HepG2 (cell line): ENCODE data around the gene BRD2. TPM values are rescaled to one million over a fixed set of nuclear protein-coding genes. Genes with fewer than 3 reads are reported as not detected.

ENCODE experiments used
- AGO2 ChIP-seq: fragments of 200-400 bp; formaldehyde crosslinking; optimal IDR thresholded peaks from 2 replicates; pipeline ENCODE3; 2017; ENCODE audit warnings: mild to moderate bottlenecking, low read depth, low read length, moderate library complexity
- BORCS8-MEF2B ChIP-seq: sonication (generic); formaldehyde crosslinking; IDR thresholded peaks from 2 replicates; pipeline ENCODE4 v1.8.0; 2022; ENCODE audit warnings: mild to moderate bottlenecking, missing genetic modification reagents
- EHMT2 ChIP-seq: fragments of 200-600 bp; sonication (generic); IDR thresholded peaks from 2 replicates; pipeline ENCODE4 v1.7.0; 2017; ENCODE audit warnings: antibody characterized with exemption, low read depth, low read length, borderline replicate concordance
- GABPB1 ChIP-seq: IDR thresholded peaks from 2 replicates; pipeline ENCODE4 v1.6.1; 2016; ENCODE audit warnings: mild to moderate bottlenecking, missing genetic modification reagents, moderate library complexity, missing compliant biosample characterization
- ZNF33B ChIP-seq: sonication (generic); formaldehyde crosslinking; IDR thresholded peaks from 2 replicates; pipeline ENCODE4 v1.5.1; 2020; ENCODE audit warnings: mild to moderate bottlenecking, missing genetic modification reagents
- ZNF567 ChIP-seq: sonication (generic); formaldehyde crosslinking; IDR thresholded peaks from 2 replicates; pipeline ENCODE4 v1.8.1; 2023; ENCODE audit warnings: mild to moderate bottlenecking, missing genetic modification reagents, borderline replicate concordance
- polyA plus RNA-seq, 8 experiments: library from polyadenylated mRNA; depleted of rRNA in 3 of 8; stranded (reverse) in 7 of 8; unstranded in 1 of 8; fragments of >200 nt; fragmentation: Illumina TruSeq in 4 of 8; extraction: Trizol in 4 of 8; gene quantifications; 2 replicates each; pipeline versions ENCODE4 v1.2.1 to v1.2.3, GENCODE V29; 2011 to 2016; ENCODE audit warnings: low read depth in 4 of 8, missing spikeins in 1 of 8, mixed read lengths in 1 of 8; ENCODE audit not compliant: insufficient read depth in 1 of 8
- total RNA-seq, 5 experiments: library from RNA; depleted of rRNA; stranded (reverse); fragments of >200 nt; fragmentation: Illumina TruSeq; extraction: Trizol; gene quantifications; 2 replicates each; pipeline ENCODE4 v1.2.3, GENCODE V29; 2016; ENCODE audit warnings: low read depth in 1 of 5
- TF ChIP-seq, protein P1 (sequence below): IDR thresholded peaks from 2 replicates; pipeline ENCODE4 v1.6.1; 2016; ENCODE audit warnings: mild to moderate bottlenecking
- TF ChIP-seq, protein P2 (sequence below): sonication (generic); formaldehyde crosslinking; IDR thresholded peaks from 2 replicates; pipeline ENCODE4 v1.4.0; 2020; ENCODE audit warnings: missing genetic modification reagents
- TF ChIP-seq, protein P3 (sequence below), 2 experiments: sonication (generic) in 1 of 2; formaldehyde crosslinking in 1 of 2; IDR thresholded peaks; 2 replicates each; pipeline versions ENCODE4 v1.6.1 to v1.9.0; 2014 to 2022; ENCODE audit warnings: antibody characterized with exemption in 1 of 2, borderline replicate concordance in 1 of 2, inconsistent platforms in 1 of 2, low read depth in 1 of 2, missing genetic modification reagents in 1 of 2
- TF ChIP-seq, protein P4 (sequence below): sonication (generic); formaldehyde crosslinking; IDR thresholded peaks from 2 replicates; pipeline ENCODE4 v1.4.0; 2020; ENCODE audit warnings: missing genetic modification reagents
- TF ChIP-seq, protein P5 (sequence below): sonication (generic); formaldehyde crosslinking; IDR thresholded peaks from 2 replicates; pipeline ENCODE4 v1.5.1; 2020; ENCODE audit warnings: mild to moderate bottlenecking, missing genetic modification reagents, borderline replicate concordance

BRD2 gene
- total and polyA plus RNA-seq, 2 of the 13 experiments (the other 11 are each of a cell fraction or from before 2014, with no cell fraction given), result 143 to 202 TPM

DNA sequence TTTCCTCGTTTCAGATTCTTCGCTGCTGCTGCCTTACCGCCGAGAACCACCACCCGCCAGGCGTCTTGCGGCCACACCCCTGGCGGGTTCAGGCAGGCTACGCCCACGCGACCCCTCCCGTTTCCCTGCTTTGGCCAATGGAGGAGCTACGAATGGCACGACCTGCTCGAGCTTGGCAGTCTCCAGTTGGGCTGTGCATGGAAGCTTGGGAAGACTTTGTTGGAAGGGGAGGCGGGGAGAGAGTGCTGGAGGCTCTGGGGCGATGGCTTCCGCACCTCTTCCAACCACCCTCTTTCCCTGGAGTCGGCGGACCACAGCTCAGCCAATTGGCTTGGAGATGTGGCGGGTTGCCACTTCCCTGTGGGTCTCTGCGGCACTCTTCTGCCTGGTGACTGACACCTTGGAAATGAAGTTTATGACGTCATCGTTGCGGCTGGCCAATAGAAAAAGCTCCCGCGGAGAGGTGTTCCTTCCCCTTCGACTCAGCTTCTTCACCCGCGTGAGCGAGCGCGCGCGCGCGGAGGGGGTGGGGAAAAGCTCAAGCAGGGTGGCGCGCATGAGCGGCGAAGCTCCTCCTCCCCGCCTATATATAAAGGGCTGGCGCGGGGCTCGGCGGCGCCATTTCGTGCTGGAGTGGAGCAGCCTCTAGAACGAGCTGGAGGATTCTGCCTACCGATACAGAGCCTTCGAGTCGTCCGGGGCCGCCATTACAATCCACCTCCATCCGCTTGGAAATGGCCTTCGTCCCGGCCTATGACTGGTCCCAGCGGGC lies 3.4 kb downstream of the BRD2 start (continued):
- TF ChIP-seq, protein P1, sequence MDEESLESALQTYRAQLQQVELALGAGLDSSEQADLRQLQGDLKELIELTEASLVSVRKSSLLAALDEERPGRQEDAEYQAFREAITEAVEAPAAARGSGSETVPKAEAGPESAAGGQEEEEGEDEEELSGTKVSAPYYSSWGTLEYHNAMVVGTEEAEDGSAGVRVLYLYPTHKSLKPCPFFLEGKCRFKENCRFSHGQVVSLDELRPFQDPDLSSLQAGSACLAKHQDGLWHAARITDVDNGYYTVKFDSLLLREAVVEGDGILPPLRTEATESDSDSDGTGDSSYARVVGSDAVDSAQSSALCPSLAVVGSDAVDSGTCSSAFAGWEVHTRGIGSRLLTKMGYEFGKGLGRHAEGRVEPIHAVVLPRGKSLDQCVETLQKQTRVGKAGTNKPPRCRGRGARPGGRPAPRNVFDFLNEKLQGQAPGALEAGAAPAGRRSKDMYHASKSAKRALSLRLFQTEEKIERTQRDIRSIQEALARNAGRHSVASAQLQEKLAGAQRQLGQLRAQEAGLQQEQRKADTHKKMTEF, result peak; percentile 81
- TF ChIP-seq ZNF33B (CRISPR knock-in tag) (peak; percentile 70), ZNF567 (CRISPR knock-in tag) (peak; percentile 81; the same call in 1 of the 2 replicates), BORCS8-MEF2B (CRISPR knock-in tag) (peak; percentile 48), EHMT2 (peak; percentile 77; the same call in 1 of the 2 replicates), GABPB1 (CRISPR knock-in tag) (peak; percentile 71; the same call in 1 of the 2 replicates), AGO2 (peak; percentile 39)
- TF ChIP-seq, protein P2, sequence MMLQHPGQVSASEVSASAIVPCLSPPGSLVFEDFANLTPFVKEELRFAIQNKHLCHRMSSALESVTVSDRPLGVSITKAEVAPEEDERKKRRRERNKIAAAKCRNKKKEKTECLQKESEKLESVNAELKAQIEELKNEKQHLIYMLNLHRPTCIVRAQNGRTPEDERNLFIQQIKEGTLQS (CRISPR knock-in tag), result peak; percentile 72
- TF ChIP-seq, protein P3, sequence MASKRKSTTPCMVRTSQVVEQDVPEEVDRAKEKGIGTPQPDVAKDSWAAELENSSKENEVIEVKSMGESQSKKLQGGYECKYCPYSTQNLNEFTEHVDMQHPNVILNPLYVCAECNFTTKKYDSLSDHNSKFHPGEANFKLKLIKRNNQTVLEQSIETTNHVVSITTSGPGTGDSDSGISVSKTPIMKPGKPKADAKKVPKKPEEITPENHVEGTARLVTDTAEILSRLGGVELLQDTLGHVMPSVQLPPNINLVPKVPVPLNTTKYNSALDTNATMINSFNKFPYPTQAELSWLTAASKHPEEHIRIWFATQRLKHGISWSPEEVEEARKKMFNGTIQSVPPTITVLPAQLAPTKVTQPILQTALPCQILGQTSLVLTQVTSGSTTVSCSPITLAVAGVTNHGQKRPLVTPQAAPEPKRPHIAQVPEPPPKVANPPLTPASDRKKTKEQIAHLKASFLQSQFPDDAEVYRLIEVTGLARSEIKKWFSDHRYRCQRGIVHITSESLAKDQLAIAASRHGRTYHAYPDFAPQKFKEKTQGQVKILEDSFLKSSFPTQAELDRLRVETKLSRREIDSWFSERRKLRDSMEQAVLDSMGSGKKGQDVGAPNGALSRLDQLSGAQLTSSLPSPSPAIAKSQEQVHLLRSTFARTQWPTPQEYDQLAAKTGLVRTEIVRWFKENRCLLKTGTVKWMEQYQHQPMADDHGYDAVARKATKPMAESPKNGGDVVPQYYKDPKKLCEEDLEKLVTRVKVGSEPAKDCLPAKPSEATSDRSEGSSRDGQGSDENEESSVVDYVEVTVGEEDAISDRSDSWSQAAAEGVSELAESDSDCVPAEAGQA (IDR thresholded peaks at IDR 0.05; ENCODE audit: low read depth), result peak; percentile 80
- TF ChIP-seq, protein P3 (CRISPR knock-in tag; IDR thresholded peaks at IDR 0.05; ENCODE audit: borderline replicate concordance), result no peak
- TF ChIP-seq, protein P4, sequence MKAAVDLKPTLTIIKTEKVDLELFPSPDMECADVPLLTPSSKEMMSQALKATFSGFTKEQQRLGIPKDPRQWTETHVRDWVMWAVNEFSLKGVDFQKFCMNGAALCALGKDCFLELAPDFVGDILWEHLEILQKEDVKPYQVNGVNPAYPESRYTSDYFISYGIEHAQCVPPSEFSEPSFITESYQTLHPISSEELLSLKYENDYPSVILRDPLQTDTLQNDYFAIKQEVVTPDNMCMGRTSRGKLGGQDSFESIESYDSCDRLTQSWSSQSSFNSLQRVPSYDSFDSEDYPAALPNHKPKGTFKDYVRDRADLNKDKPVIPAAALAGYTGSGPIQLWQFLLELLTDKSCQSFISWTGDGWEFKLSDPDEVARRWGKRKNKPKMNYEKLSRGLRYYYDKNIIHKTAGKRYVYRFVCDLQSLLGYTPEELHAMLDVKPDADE (CRISPR knock-in tag), result 0 out of 2 replicates have a peak, but pooled peaks have one; percentile 63
- TF ChIP-seq, protein P5, sequence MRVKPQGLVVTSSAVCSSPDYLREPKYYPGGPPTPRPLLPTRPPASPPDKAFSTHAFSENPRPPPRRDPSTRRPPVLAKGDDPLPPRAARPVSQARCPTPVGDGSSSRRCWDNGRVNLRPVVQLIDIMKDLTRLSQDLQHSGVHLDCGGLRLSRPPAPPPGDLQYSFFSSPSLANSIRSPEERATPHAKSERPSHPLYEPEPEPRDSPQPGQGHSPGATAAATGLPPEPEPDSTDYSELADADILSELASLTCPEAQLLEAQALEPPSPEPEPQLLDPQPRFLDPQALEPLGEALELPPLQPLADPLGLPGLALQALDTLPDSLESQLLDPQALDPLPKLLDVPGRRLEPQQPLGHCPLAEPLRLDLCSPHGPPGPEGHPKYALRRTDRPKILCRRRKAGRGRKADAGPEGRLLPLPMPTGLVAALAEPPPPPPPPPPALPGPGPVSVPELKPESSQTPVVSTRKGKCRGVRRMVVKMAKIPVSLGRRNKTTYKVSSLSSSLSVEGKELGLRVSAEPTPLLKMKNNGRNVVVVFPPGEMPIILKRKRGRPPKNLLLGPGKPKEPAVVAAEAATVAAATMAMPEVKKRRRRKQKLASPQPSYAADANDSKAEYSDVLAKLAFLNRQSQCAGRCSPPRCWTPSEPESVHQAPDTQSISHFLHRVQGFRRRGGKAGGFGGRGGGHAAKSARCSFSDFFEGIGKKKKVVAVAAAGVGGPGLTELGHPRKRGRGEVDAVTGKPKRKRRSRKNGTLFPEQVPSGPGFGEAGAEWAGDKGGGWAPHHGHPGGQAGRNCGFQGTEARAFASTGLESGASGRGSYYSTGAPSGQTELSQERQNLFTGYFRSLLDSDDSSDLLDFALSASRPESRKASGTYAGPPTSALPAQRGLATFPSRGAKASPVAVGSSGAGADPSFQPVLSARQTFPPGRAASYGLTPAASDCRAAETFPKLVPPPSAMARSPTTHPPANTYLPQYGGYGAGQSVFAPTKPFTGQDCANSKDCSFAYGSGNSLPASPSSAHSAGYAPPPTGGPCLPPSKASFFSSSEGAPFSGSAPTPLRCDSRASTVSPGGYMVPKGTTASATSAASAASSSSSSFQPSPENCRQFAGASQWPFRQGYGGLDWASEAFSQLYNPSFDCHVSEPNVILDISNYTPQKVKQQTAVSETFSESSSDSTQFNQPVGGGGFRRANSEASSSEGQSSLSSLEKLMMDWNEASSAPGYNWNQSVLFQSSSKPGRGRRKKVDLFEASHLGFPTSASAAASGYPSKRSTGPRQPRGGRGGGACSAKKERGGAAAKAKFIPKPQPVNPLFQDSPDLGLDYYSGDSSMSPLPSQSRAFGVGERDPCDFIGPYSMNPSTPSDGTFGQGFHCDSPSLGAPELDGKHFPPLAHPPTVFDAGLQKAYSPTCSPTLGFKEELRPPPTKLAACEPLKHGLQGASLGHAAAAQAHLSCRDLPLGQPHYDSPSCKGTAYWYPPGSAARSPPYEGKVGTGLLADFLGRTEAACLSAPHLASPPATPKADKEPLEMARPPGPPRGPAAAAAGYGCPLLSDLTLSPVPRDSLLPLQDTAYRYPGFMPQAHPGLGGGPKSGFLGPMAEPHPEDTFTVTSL, result no peak
